ENCODE data around the gene ITPK1. TPM values are rescaled to one million over a fixed set of nuclear protein-coding genes. Genes with fewer than 3 reads are reported as not detected.

Gene ITPK1
- total RNA-seq, 4 donors from 2014 or later, result 108 to 221 (median 138) TPM

DNA sequence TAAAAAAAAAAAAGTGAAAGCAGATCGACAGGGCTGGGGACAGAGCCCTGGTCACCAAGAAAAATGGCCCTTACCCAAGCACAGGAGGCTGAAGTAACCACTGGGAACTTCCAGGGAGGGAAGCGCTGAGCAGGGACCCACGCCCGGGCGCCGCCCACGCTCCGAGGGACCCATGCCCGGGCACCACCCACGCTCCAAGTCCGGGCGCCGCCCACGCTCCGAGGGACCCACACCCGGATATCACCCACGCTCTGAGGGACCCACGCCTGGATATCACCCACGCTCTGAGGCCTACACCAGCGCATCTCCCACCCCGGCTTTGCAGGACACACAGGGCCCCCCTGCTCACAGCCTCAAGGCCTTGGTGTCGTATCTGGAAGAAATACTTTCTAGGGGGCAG, 167.1 kb downstream of the ITPK1 start:
- H3K36me3 ChIP-seq, result peaks cover 31 to 90% (median 46%) of the 10 kb centered on the region in 4 donors
- intact Hi-C loops (cut with DNase I), result no loop called here
- no peak for DNase-seq (ENCODE audit: extremely low spot score)
- TF ChIP-seq, protein P1, sequence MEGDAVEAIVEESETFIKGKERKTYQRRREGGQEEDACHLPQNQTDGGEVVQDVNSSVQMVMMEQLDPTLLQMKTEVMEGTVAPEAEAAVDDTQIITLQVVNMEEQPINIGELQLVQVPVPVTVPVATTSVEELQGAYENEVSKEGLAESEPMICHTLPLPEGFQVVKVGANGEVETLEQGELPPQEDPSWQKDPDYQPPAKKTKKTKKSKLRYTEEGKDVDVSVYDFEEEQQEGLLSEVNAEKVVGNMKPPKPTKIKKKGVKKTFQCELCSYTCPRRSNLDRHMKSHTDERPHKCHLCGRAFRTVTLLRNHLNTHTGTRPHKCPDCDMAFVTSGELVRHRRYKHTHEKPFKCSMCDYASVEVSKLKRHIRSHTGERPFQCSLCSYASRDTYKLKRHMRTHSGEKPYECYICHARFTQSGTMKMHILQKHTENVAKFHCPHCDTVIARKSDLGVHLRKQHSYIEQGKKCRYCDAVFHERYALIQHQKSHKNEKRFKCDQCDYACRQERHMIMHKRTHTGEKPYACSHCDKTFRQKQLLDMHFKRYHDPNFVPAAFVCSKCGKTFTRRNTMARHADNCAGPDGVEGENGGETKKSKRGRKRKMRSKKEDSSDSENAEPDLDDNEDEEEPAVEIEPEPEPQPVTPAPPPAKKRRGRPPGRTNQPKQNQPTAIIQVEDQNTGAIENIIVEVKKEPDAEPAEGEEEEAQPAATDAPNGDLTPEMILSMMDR (IDR thresholded peaks at IDR 0.05), result no peak
- no peak for TF ChIP-seq POLR2A (IDR thresholded peaks at IDR 0.05; ENCODE audit: low read depth)
- no peak for TF ChIP-seq EP300 (IDR thresholded peaks at IDR 0.05)
- no peak for TF ChIP-seq POLR2AphosphoS5 (IDR thresholded peaks at IDR 0.05)
- no peak overlapping the region for H3K4me3 ChIP-seq
- WGBS, result 91% methylated on average over 21 of the region's 22 CpGs
- no peak overlapping the region for H3K27ac ChIP-seq (replicated peaks in 1 of 4)
- H3K9me3 ChIP-seq, result no peaks in the 10 kb centered on the region
- H3K4me1 ChIP-seq, result peaks cover 48 to 55% (median 51%) of the 10 kb centered on the region in 4 donors
- no peaks in the 10 kb centered on the region for H3K27me3 ChIP-seq

DNA sequence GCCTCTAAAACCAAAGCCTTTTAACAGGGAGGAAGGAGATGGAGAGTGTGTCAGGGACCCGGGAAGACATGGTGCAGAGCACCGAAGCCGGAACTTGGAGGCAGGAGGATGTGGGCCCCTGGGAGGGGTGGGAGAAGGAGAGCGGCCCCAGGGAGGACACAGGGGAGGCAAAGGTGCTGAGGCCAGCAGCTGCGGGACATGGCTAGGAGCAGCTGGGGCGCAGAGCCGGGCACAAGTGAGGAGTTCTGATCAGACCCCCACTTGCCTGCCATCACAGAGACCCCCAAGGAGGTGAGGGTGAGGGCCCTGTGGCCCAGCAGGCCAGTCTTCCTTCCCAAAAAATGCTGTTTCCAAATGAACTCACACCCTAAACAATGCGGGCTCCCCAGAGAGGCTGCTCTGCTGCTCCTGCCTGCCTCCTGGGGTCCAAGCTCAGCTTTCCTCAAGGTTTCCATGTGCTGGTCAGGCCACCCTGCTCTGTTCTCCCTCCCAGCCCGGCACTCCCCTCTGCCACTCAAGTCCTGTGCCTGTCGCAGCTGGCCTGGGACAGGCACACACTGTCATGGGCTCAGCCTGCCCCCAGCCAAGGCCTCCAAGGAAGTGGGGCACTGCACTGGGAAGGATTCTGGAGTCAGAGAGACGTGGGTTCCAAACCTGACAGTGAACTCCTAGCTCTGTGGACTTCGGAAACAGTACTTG, 168.7 kb downstream of the ITPK1 start:
- Histone ChIP-seq H3K36me3 (peaks cover 35 to 97% (median 58%) of the 10 kb centered on the region in 4 donors), H3K27ac (replicated peaks in 1 of 4) (no peak overlapping the region), H3K4me3 (no peak overlapping the region), H3K27me3 (no peaks in the 10 kb centered on the region), H3K9me3 (no peaks in the 10 kb centered on the region), H3K4me1 (peaks cover 34 to 39% (median 37%) of the 10 kb centered on the region in 4 donors)
- DNase-seq (ENCODE audit: extremely low spot score), result no peak
- intact Hi-C loops (cut with DNase I), result no loop called here
- WGBS, result 85% methylated on average over 12 of the region's 12 CpGs
- TF ChIP-seq POLR2A (IDR thresholded peaks at IDR 0.05; ENCODE audit: low read depth), result no peak
- TF ChIP-seq, protein P1 (IDR thresholded peaks at IDR 0.05), result no peak
- no peak for TF ChIP-seq EP300 (IDR thresholded peaks at IDR 0.05)
- TF ChIP-seq POLR2AphosphoS5 (IDR thresholded peaks at IDR 0.05), result no peak

DNA sequence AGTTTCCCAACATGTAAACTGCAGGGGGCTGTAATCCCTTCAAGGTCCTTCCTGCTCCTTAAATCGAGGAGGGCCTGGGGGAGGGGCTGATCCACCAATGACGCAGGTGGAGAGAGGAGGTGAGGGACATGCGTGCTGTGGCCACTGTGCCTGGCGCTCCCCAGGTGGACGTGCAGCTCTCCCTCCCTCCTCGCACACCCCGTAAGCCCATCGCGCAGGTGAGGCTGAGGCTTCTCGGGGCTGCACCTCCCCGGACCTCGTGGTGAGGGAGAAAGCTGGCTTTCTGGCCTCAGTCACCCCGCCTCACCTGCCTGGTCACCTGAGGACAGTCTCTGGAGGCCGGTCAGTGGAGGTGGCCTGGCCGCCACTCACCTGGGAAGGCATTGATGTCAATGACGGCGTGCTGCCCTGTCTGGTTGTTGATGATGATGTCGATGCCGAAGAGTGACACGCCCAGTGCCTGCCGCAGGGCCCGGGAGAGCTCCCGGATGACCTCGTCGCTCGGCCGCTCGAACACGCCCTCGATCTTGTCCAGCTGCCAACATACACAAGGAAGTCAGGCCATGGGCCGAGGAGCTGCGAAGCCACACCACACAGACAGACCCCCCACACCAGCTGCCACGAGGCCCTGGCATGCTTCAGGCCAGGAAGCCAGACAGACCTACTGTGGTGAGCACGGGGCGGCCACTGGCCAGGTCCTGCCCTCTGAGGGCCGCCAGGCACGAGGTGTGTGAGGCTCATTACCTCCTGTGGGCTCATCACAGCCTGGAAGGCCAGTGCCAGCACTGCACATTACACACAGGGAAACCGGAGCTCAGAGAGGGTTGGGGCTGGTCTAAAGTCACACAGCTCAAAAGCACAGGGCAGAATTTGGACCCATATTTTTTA, 169.5 kb downstream of the ITPK1 start:
- 84% methylated on average over 16 of the region's 38 CpGs for WGBS
- Histone ChIP-seq H3K27me3 (no peaks in the 10 kb centered on the region), H3K9me3 (no peaks in the 10 kb centered on the region), H3K36me3 (peaks cover 37 to 100% (median 63%) of the 10 kb centered on the region in 4 donors), H3K27ac (replicated peaks in 1 of 4) (peak overlapping the region in 1 of 4 donors; percentile 27), H3K4me1 (peaks cover 26 to 31% (median 29%) of the 10 kb centered on the region in 4 donors), H3K4me3 (no peak overlapping the region)
- TF ChIP-seq POLR2AphosphoS5 (IDR thresholded peaks at IDR 0.05) (peak; percentile 17 to 57), EP300 (IDR thresholded peaks at IDR 0.05) (no peak), POLR2A (IDR thresholded peaks at IDR 0.05; ENCODE audit: low read depth) (no peak)
- TF ChIP-seq, protein P1 (IDR thresholded peaks at IDR 0.05), result no peak
- no peak for DNase-seq (ENCODE audit: extremely low spot score)
- intact Hi-C loops (cut with DNase I), result no loop called here

DNA sequence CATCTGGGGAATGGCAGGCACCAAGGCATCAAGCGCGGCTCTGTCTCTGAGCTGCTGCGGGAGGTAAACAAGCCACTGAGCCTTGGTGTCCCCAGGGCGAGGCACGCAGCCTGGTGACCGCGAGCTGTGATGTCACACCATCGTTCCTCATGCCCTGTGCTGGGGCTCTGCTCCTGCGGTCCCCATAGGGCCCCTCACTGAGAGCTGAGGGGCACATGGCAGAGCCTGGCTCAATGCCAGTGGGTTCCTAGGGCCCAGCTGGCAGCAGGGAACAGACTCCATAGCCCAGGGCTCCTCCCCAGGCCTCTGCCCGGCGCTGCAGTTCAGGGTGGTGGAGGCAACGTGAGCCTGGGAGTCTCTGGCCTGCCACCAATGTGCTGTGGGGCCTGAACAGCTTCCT, 170.2 kb downstream of the ITPK1 start:
- no peak overlapping the region for H3K4me3 ChIP-seq
- peak overlapping the region in 1 of 4 donors; percentile 27 for H3K27ac ChIP-seq (replicated peaks in 1 of 4)
- no peak for DNase-seq (ENCODE audit: extremely low spot score)
- H3K9me3 ChIP-seq, result no peaks in the 10 kb centered on the region
- no peaks in the 10 kb centered on the region for H3K27me3 ChIP-seq
- WGBS, result 93% methylated on average over 5 of the region's 12 CpGs
- peaks cover 37 to 100% (median 67%) of the 10 kb centered on the region in 4 donors for H3K36me3 ChIP-seq
- TF ChIP-seq EP300 (IDR thresholded peaks at IDR 0.05), result no peak
- no peak for TF ChIP-seq POLR2A (IDR thresholded peaks at IDR 0.05; ENCODE audit: low read depth)
- no peak for TF ChIP-seq POLR2AphosphoS5 (IDR thresholded peaks at IDR 0.05)
- TF ChIP-seq, protein P1 (IDR thresholded peaks at IDR 0.05), result no peak
- H3K4me1 ChIP-seq, result peaks cover 20 to 24% (median 22%) of the 10 kb centered on the region in 4 donors
- intact Hi-C loops (cut with DNase I), result no loop called here

All from esophagus muscularis mucosa (tissue), 4 donors.